Measurements from ENCODE around the gene CLDN9.

DNA sequence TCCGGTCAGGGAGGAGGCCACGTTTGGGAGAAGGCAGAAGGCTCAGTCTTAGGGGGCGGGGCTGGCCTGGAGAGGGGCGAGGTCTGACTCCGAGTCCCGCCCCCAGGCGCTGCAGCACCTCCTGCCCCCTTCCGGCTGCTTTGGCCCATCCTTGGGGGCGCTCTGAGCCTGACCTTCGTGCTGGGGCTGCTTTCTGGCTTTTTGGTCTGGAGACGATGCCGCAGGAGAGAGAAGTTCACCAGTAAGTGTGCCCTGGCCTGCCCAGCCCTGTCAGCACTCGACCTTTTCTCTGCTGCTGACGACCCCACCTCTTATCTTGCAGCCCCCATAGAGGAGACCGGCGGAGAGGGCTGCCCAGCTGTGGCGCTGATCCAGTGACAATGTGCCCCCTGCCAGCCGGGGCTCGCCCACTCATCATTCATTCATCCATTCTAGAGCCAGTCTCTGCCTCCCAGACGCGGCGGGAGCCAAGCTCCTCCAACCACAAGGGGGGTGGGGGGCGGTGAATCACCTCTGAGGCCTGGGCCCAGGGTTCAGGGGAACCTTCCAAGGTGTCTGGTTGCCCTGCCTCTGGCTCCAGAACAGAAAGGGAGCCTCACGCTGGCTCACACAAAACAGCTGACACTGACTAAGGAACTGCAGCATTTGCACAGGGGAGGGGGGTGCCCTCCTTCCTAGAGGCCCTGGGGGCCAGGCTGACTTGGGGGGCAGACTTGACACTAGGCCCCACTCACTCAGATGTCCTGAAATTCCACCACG, 8.9 kb downstream of the CLDN9 start:
- TF ChIP-seq, protein P1, sequence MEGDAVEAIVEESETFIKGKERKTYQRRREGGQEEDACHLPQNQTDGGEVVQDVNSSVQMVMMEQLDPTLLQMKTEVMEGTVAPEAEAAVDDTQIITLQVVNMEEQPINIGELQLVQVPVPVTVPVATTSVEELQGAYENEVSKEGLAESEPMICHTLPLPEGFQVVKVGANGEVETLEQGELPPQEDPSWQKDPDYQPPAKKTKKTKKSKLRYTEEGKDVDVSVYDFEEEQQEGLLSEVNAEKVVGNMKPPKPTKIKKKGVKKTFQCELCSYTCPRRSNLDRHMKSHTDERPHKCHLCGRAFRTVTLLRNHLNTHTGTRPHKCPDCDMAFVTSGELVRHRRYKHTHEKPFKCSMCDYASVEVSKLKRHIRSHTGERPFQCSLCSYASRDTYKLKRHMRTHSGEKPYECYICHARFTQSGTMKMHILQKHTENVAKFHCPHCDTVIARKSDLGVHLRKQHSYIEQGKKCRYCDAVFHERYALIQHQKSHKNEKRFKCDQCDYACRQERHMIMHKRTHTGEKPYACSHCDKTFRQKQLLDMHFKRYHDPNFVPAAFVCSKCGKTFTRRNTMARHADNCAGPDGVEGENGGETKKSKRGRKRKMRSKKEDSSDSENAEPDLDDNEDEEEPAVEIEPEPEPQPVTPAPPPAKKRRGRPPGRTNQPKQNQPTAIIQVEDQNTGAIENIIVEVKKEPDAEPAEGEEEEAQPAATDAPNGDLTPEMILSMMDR (IDR thresholded peaks at IDR 0.05; ENCODE audit: low read length), result no peak
- TF ChIP-seq EZH2 (optimal IDR thresholded peaks at IDR 0.05; ENCODE audit: low read depth, low read length) (no peak), EZH2phosphoT487 (IDR thresholded peaks at IDR 0.05; ENCODE audit: low read length) (no peak)

All from MM.1S (cell line).